ENCODE measurements around the gene AURKAIP1.

- TF ChIP-seq CTCF (IDR thresholded peaks at IDR 0.05) (no peak), POLR2A (IDR thresholded peaks at IDR 0.05) (no peak)
These were observed 1.0 kb downstream of the AURKAIP1 start for GRCh38 chr1:1373815-1374588.

All from Peyer's patch (tissue), 4 donors.